Hematopoietic multipotent progenitor cell treated with erythropoietin and hydrocortisone succinate and interleukin-3 and kit ligand, for 4 days (in vitro differentiated cells): ENCODE measurements around the gene LRRC49.
A peak's percentile ranks its signal among the peaks of the same experiment; 100 is the strongest.
"Not testable (repeated sequence)": the region's sequence is repeated elsewhere in the genome, so short reads cannot be mapped to it uniquely, and the experiment has no call there.

Source experiments
- DNase-seq: peaks from one replicate; pipeline ENCODE4 v3.0.0-alpha.2; 2015

The LRRC49 gene

GRCh38 chr15:71003319-71003718 lies 110.7 kb downstream of the LRRC49 start:
- DNase-seq, result no peak

DNA sequence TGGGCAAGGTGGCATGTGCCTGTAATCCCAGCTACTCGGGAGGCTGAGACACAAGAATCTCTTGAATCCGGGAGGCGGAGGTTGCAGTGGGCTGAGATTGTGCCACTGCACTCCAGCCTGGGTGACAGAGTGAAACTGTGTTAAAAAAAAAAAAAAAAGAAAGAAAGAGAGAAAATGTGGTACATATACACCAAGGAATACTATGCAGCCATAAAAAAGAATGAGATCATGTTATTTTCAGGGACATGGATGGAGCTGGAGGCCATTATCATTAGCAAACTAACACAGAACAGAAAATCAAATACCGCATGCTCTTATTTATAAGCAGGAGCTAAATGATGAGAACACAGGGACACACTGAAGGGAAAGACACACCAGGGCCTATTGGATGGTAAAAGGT lies 111.9 kb downstream of the LRRC49 start:
- not testable (repeated sequence) for DNase-seq

- no peak for DNase-seq
Observed at GRCh38 chr15:71005895-71006294, 113.3 kb downstream of the LRRC49 start.

- DNase-seq, result no peak
Observed at GRCh38 chr15:71008250-71008870, 115.7 kb downstream of the LRRC49 start.

DNA sequence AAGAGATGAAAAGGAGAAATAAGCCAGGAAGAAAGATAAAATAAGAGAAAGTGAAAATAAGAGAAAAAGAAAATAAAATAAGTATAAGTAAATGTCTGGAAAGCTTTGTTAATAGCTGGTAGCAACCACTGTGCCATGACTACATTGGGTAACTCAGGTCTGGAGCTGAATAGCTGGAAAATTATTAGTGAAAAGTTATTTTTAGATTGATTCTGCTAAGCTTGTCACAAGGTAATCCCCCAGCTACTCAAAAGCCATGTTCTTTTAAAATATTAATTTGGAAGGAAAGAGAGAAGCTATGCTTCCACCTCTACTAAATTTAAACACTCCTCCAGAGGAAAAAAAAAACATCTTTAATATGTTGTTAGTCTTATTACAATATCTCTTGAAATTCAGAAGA lies 117.8 kb downstream of the LRRC49 start:
- DNase-seq, result no peak

DNA sequence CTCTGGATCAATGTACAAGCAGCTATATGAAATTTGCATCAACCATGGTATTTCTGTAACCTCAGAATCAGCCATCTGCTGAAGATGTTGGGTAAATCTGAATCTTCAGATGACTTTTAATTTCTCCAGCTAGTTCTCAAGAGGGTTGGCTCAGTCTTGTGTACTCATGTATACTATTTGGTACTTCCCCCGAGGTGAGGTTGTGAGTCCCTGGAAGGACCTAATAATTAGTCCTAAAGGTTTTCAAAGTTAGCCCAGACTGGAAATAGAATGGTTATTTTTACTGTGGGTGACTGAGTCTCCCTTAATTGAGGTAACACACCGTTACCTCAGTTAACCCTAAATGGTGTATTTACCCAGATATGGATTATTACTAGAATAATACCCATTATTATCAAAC lies 118.4 kb downstream of the LRRC49 start:
- DNase-seq, result no peak

GRCh38 chr15:71011503-71012155 lies 119.0 kb downstream of the LRRC49 start:
- peak; percentile 42 for DNase-seq

DNA sequence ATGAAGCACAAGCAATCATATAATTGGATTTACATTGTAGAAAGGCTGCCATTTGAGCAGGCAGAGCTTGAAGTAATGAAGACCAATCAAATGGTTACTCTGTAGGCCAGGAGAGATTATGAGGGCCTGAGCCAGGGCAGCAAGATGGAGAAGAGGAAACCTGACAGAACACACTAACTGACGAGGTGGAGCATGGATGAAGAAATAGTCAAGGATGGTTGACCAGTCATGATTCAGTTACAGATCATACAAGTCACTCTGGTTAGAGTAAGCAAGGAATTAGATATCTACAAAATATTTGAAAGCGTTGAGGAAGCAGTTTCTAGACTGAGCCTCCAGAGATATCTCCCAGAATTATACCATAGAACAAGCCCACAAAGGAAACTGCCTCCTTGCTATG lies 120.8 kb downstream of the LRRC49 start:
- DNase-seq, result no peak

- no peak for DNase-seq
Observed at GRCh38 chr15:71015342-71015741, 122.7 kb downstream of the LRRC49 start.

DNA sequence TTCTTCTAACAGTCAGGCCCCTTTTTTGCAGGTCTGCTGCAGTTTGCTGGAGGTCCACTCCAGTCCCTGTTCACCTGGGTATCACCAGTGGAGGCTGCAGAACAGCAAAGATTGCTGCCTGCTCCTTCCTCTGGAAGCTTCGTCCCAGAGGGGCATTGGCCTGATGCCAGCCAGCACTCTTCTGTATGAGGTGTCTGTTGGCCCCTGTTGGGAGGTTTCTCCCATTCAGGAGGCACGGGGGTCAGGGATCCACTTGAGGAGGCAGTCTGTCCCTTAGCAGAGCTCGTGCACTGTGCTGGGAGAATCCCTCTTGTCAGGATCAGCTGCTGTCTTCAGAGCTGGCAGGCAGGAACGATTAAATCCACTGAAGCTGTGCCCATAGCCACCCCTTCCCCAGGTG lies 138.6 kb downstream of the LRRC49 start:
- not testable (repeated sequence) for DNase-seq

DNA sequence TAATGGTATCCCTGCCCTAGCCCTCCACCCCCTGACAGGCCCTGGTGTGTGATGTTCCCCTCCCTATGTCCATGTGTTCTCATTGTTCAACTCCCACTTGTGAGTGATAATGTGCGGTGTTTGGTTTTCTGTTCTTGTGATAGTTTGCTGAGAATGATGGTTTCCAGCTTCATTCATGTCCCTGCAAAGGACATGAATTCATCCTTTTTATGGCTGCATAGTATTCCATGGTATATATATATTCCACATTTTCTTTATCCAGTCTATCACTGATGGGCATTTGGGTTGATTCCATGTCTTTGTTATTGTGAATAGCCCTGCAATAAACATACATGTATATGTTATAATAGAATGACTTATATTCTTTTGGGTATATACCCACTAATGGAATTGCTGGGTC lies 142.9 kb downstream of the LRRC49 start:
- not testable (repeated sequence) for DNase-seq

DNA sequence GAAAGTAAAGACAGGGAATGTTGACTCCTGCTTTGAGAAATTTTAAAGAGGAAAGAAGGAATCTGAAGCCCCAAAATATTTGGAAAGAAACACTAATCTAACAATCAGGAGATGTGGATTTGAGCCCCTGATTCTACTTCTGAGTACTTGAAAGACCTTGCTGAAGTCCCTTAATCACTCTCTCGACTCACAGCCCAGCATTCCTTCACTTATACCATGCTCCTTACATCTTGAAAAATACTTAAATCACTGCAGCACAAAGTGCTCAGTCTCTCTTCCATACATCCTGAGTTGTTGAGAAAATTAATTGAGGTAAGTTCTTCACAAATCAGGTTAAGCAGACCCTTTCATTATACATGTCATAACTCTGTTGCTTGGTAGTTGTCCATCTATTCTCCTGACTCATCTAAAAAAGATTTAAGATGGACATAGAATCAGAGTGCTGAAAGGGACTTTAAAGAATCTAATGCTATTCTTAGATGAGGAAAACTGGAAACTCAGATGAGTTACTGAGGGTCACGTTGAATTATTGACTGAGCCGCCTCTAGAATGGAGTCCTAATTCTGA lies 149.8 kb downstream of the LRRC49 start:
- no peak for DNase-seq

GRCh38 chr15:71043373-71043772 lies 150.7 kb downstream of the LRRC49 start:
- DNase-seq, result no peak

GRCh38 chr15:71044006-71044405 lies 151.4 kb downstream of the LRRC49 start:
- DNase-seq, result no peak

- not testable (repeated sequence) for DNase-seq
Observed at GRCh38 chr15:71046146-71046545, 153.5 kb downstream of the LRRC49 start.

- DNase-seq, result no peak
Observed at GRCh38 chr15:71048913-71049675, 156.5 kb downstream of the LRRC49 start.

DNA sequence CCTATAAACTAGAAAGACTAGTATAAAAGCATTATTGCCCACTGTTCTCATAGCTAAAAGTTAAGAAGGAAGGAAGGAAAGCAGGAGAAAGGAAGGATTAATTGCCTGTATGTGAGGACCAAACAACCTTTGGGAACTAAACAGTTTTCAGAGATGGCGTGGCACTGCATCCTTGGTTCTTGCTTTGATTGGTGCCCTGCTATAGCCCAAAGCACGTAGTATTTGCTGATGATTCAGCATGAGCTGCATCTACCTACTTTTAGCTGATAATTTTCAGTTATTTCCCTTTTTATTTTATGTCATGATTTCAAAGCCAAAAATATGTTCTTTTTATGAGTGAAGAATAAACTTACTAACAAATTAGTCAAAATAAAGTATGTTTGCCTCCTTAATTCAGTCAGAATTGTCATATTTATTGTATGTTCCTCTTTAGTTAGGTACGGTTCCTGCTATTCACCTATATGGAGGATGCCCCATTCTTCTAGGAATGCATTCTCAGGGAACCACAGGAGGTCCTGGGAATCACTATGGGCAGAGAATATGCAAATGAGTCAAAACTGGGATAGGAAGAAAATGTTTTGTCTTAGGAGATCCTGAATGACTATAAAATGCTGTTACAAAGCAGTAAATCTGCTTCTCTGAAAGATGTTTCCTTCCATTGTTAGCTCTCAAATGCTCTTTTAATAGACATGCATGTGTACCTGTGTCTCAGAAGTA lies 157.2 kb downstream of the LRRC49 start:
- DNase-seq, result no peak

DNA sequence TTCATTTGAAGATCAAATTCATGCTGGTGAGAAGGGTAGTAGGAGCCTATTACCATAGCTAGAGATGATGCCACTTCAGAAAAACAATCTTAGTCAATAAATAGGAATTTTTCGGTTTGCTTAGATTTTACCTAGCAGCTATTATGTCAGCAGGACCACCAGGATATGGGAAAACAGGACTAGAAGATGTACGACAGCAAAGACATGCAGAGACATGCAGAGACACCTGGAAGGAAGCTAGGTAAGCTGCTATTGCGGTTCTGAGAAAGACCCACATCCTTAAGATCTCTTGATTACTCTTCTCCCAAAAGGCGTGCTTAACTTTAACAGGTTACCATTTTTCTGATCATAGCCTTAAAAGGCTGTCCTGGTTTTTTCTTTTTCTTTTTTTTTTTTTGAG lies 157.8 kb downstream of the LRRC49 start:
- no peak for DNase-seq

GRCh38 chr15:71051539-71051938 lies 158.9 kb downstream of the LRRC49 start:
- no peak for DNase-seq

DNA sequence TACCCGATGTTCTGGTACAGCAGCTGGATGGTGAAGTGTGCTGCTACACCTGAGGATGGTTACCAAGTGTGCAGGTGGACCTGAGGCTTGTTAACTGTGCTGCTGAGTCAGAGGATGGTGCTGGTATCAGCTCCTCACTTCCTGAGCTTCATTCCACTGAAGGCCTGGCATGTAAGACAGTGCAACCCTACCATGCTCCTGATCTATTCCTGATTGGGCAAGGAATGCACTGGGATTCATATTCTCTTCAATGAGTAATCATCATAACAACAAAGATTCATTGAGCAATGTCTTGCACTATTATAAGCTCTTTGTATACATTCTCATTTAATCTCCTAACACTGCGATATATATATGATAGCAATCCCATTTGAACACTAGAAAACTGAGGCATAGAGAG lies 159.7 kb downstream of the LRRC49 start:
- DNase-seq, result no peak

DNA sequence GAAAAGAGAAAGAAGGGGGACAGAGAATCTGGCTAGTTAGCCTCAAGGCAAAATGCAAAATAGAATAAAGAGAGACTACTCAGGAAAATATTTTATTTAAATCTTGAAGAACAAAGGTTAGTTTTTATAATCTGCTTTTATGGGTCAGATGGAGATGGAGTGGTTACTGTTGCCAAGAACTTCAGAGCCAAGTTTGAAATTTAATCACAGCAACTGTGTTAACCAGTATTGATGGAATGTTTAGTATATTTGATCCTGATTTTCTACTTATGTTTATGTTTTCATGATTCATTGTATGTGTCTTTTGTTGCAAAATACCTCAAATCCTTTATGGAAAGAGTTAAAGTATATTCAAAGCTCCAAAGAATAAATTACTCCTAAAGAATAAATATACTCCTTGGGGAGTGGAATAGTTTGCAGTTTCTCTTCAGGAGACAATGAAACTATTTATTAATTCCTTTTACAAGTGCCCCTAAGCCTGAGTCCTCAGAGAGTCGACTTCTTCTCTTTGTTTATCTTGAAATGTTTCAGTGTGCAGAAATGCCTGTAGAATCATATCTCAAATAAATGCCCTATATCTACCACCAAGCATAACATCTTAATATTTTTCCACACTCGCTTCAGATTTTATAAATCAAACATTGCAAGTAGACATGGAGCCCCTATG lies 161.8 kb downstream of the LRRC49 start:
- DNase-seq, result no peak

DNA sequence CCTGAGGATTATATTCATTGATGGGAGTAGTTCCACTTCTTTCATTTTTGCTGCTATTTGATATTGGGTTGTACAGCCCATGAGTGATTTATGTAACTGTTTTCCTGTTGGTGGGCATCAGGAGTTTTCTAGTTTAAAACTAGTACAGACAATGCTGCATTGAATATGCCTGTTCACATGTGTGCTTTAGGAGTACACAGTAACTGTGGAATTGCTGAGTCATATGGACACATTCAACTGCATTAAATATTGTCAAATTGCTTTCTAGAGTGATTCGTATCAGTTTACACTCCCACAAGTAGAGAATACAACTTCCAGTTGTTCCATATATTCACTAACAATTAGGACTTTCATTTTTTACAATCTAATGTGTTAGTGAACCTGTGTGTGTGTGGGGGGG lies 162.8 kb downstream of the LRRC49 start:
- DNase-seq, result peak; percentile 21

- no peak for DNase-seq
Observed at GRCh38 chr15:71056111-71056510, 163.5 kb downstream of the LRRC49 start.
